GM23338 (cell line): ENCODE measurements around the gene MYH15. TPM values are rescaled to one million over a fixed set of nuclear protein-coding genes. Genes with fewer than 3 reads are reported as not detected.

Experiments
- ATAC-seq: fragments of 200-7000 bp; cut with Tn5 transposase; 3 replicates; pipeline ENCODE4 v1.9.1; 2020
- DNase-seq: peaks from one replicate; pipeline ENCODE4 v3.0.0-alpha.2; 2015; ENCODE audit warnings: low spot score
- H2AFZ ChIP-seq: fragments of 200-600 bp; sonication (generic); 2 replicates; pipeline ENCODE4 v1.8.0; 2016; ENCODE audit warnings: antibody characterized with exemption, mild to moderate bottlenecking, moderate library complexity
- H3F3A ChIP-seq: fragments of 200-600 bp; sonication (generic); replicated peaks from 2 replicates; pipeline ENCODE4 v1.8.0; 2017; ENCODE audit warnings: antibody characterized with exemption, mixed run types, low read depth
- H3K27ac ChIP-seq: fragments of 200-600 bp; sonication (generic); 2 replicates; pipeline ENCODE4 v1.6.1; 2016; ENCODE audit warnings: low read depth
- H3K27me3 ChIP-seq: fragments of 200-600 bp; sonication (generic); 2 replicates; pipeline ENCODE4 v1.8.0; 2016; ENCODE audit warnings: mild to moderate bottlenecking, mixed run types, moderate library complexity; ENCODE audit not compliant: insufficient read depth
- H3K36me3 ChIP-seq: fragments of 200-600 bp; sonication (generic); 2 replicates; pipeline ENCODE4 v1.8.0; 2016; ENCODE audit warnings: mild to moderate bottlenecking; ENCODE audit not compliant: insufficient read depth
- H3K4me1 ChIP-seq: fragments of 200-600 bp; sonication (generic); 2 replicates; pipeline ENCODE4 v1.8.0; 2016; ENCODE audit warnings: mild to moderate bottlenecking, moderate library complexity; ENCODE audit not compliant: insufficient read depth
- H3K4me2 ChIP-seq: fragments of 200-600 bp; sonication (generic); 2 replicates; pipeline ENCODE4 v1.7.1; 2017; ENCODE audit warnings: mixed run types
- H3K4me3 ChIP-seq: fragments of 200-600 bp; sonication (generic); 2 replicates; pipeline ENCODE4 v1.6.1; 2016; ENCODE audit warnings: mixed run types
- H3K79me2 ChIP-seq: fragments of 200-600 bp; sonication (generic); replicated peaks from 2 replicates; pipeline ENCODE4 v1.8.0; 2017; ENCODE audit warnings: mild to moderate bottlenecking; ENCODE audit not compliant: insufficient read depth
- H3K9me2 ChIP-seq: fragments of 200-600 bp; sonication (generic); 2 replicates; pipeline ENCODE4 v1.8.0; 2017; ENCODE audit not compliant: insufficient read depth
- H4K20me1 ChIP-seq: fragments of 200-600 bp; sonication (generic); replicated peaks from 2 replicates; pipeline ENCODE4 v1.8.0; 2017; ENCODE audit warnings: mild to moderate bottlenecking; ENCODE audit not compliant: insufficient read depth
- H3K27ac Mint-ChIP-seq: 2 replicates; pipeline ENCODE4 v1.8.0; 2020; ENCODE audit warnings: inconsistent platforms, mild to moderate bottlenecking, moderate library complexity, mixed read lengths
- H3K27me3 Mint-ChIP-seq: 3 replicates; pipeline ENCODE4 v1.8.0; 2022; ENCODE audit warnings: low read depth, mild to moderate bottlenecking, moderate library complexity, mixed read lengths, inconsistent platforms; ENCODE audit not compliant: insufficient read depth, poor library complexity
- H3K36me3 Mint-ChIP-seq: 3 replicates; pipeline ENCODE4 v1.8.0; 2021; ENCODE audit warnings: low read depth, mild to moderate bottlenecking, inconsistent platforms, moderate library complexity, mixed read lengths
- H3K4me1 Mint-ChIP-seq: 3 replicates; pipeline ENCODE4 v1.8.0; 2020; ENCODE audit warnings: mild to moderate bottlenecking, inconsistent platforms, mixed read lengths
- H3K4me3 Mint-ChIP-seq: 3 replicates; pipeline ENCODE4 v1.8.0; 2021; ENCODE audit warnings: moderate library complexity, mild to moderate bottlenecking, inconsistent platforms, mixed read lengths
- H3K9me3 Mint-ChIP-seq: 3 replicates; pipeline ENCODE4 v1.8.0; 2020; ENCODE audit warnings: moderate library complexity, mild to moderate bottlenecking, inconsistent platforms, mixed read lengths
- CREB1 ChIP-seq: fragments of 250-450 bp; sonication (Bioruptor Pico); IDR thresholded peaks from 2 replicates; pipeline ENCODE4 v1.5.0; 2020; ENCODE audit warnings: low read depth, mild to moderate bottlenecking, moderate library complexity
- EZH2 ChIP-seq: fragments of 200-600 bp; sonication (generic); IDR thresholded peaks from one replicate; pipeline ENCODE4 v1.8.0; 2017; ENCODE audit warnings: antibody characterized with exemption, mild to moderate bottlenecking, low read depth; ENCODE audit not compliant: unreplicated experiment
- EZH2phosphoT487 ChIP-seq: fragments of 200-600 bp; sonication (generic); IDR thresholded peaks from one replicate; pipeline ENCODE4 v1.8.1; 2018; ENCODE audit warnings: antibody characterized with exemption; ENCODE audit not compliant: unreplicated experiment
- JUNB ChIP-seq: IDR thresholded peaks from one replicate; pipeline ENCODE4 v1.6.1; 2016; ENCODE audit warnings: antibody characterized with exemption; ENCODE audit not compliant: unreplicated experiment
- POLR2AphosphoS5 ChIP-seq: IDR thresholded peaks from 2 replicates; pipeline ENCODE4 v1.6.1; 2016; ENCODE audit warnings: antibody characterized with exemption, low read depth
- STAT1 ChIP-seq: IDR thresholded peaks from one replicate; pipeline ENCODE4 v1.6.1; 2016; ENCODE audit warnings: antibody characterized with exemption; ENCODE audit not compliant: unreplicated experiment
- ZNF114 ChIP-seq: fragments of 250-450 bp; sonication (Bioruptor Pico); IDR thresholded peaks from 2 replicates; pipeline ENCODE4 v1.5.0; 2020; ENCODE audit warnings: mild to moderate bottlenecking, moderate library complexity
- polyA plus RNA-seq: library from polyadenylated mRNA; unstranded; fragments of >200 nt; fragmentation: Nextera tagmentation; extraction: Ambion mirVana; gene quantifications from 2 replicates; pipeline ENCODE4 v1.2.1, GENCODE V29; 2016
- total RNA-seq: library from RNA; depleted of rRNA; stranded (reverse); fragments of >200 nt; shearing (Covaris generic); gene quantifications from 2 replicates; pipeline ENCODE4 v1.2.3, GENCODE V29; 2014
- TF ChIP-seq, protein P1 (sequence below), 2 experiments: fragments of 200-600 bp in 1 of 2; sonication (generic) in 1 of 2; conservative IDR thresholded peaks; 2 replicates each; pipeline versions ENCODE4 v1.5.1 to v1.6.1; 2016 to 2017; ENCODE audit warnings: antibody characterized with exemption in 2 of 2, low read depth in 2 of 2, mild to moderate bottlenecking in 2 of 2, moderate library complexity in 1 of 2
- TF ChIP-seq, protein P2 (sequence below): IDR thresholded peaks from one replicate; pipeline ENCODE4 v1.6.1; 2018; ENCODE audit warnings: antibody characterized with exemption; ENCODE audit not compliant: unreplicated experiment
- TF ChIP-seq, protein P3 (sequence below): fragments of 250-450 bp; sonication (Bioruptor Pico); IDR thresholded peaks from 2 replicates; pipeline ENCODE4 v1.5.0; 2020; ENCODE audit warnings: mild to moderate bottlenecking, moderate library complexity

Gene MYH15
- total and polyA plus RNA-seq, 2 experiments from 2014 or later, result 0.07 TPM; not detected in 1

- no peak overlapping the region for H3K4me3 Mint-ChIP-seq
- Histone ChIP-seq H3K4me3 (no peak overlapping the region), H2AFZ (no peak overlapping the region), H3F3A (no peaks in the 10 kb centered on the region), H3K9me2 (no peaks in the 10 kb centered on the region), H4K20me1 (no peaks in the 10 kb centered on the region), H3K27ac (no peak overlapping the region), H3K4me1 (peaks cover 24% of the 10 kb centered on the region), H3K27me3 (no peaks in the 10 kb centered on the region), H3K79me2 (no peaks in the 10 kb centered on the region), H3K36me3 (no peaks in the 10 kb centered on the region), H3K4me2 (no peak overlapping the region)
- no peak overlapping the region for H3K27ac Mint-ChIP-seq
- ATAC-seq (no peak), DNase-seq (no peak)
- H3K27me3 Mint-ChIP-seq, result peaks cover 3% of the 10 kb centered on the region
- no peaks in the 10 kb centered on the region for H3K9me3 Mint-ChIP-seq
- TF ChIP-seq, protein P1, sequence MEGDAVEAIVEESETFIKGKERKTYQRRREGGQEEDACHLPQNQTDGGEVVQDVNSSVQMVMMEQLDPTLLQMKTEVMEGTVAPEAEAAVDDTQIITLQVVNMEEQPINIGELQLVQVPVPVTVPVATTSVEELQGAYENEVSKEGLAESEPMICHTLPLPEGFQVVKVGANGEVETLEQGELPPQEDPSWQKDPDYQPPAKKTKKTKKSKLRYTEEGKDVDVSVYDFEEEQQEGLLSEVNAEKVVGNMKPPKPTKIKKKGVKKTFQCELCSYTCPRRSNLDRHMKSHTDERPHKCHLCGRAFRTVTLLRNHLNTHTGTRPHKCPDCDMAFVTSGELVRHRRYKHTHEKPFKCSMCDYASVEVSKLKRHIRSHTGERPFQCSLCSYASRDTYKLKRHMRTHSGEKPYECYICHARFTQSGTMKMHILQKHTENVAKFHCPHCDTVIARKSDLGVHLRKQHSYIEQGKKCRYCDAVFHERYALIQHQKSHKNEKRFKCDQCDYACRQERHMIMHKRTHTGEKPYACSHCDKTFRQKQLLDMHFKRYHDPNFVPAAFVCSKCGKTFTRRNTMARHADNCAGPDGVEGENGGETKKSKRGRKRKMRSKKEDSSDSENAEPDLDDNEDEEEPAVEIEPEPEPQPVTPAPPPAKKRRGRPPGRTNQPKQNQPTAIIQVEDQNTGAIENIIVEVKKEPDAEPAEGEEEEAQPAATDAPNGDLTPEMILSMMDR (conservative IDR thresholded peaks at IDR 0.05; ENCODE audit: low read depth in 2 of 2), result no peak
- TF ChIP-seq EZH2phosphoT487 (no peak), CREB1 (CRISPR knock-in tag) (no peak), POLR2AphosphoS5 (no peak), STAT1 (no peak), EZH2 (no peak), JUNB (no peak), ZNF114 (CRISPR knock-in tag) (no peak)
- TF ChIP-seq, protein P2, sequence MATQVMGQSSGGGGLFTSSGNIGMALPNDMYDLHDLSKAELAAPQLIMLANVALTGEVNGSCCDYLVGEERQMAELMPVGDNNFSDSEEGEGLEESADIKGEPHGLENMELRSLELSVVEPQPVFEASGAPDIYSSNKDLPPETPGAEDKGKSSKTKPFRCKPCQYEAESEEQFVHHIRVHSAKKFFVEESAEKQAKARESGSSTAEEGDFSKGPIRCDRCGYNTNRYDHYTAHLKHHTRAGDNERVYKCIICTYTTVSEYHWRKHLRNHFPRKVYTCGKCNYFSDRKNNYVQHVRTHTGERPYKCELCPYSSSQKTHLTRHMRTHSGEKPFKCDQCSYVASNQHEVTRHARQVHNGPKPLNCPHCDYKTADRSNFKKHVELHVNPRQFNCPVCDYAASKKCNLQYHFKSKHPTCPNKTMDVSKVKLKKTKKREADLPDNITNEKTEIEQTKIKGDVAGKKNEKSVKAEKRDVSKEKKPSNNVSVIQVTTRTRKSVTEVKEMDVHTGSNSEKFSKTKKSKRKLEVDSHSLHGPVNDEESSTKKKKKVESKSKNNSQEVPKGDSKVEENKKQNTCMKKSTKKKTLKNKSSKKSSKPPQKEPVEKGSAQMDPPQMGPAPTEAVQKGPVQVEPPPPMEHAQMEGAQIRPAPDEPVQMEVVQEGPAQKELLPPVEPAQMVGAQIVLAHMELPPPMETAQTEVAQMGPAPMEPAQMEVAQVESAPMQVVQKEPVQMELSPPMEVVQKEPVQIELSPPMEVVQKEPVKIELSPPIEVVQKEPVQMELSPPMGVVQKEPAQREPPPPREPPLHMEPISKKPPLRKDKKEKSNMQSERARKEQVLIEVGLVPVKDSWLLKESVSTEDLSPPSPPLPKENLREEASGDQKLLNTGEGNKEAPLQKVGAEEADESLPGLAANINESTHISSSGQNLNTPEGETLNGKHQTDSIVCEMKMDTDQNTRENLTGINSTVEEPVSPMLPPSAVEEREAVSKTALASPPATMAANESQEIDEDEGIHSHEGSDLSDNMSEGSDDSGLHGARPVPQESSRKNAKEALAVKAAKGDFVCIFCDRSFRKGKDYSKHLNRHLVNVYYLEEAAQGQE, result no peak
- TF ChIP-seq, protein P3, sequence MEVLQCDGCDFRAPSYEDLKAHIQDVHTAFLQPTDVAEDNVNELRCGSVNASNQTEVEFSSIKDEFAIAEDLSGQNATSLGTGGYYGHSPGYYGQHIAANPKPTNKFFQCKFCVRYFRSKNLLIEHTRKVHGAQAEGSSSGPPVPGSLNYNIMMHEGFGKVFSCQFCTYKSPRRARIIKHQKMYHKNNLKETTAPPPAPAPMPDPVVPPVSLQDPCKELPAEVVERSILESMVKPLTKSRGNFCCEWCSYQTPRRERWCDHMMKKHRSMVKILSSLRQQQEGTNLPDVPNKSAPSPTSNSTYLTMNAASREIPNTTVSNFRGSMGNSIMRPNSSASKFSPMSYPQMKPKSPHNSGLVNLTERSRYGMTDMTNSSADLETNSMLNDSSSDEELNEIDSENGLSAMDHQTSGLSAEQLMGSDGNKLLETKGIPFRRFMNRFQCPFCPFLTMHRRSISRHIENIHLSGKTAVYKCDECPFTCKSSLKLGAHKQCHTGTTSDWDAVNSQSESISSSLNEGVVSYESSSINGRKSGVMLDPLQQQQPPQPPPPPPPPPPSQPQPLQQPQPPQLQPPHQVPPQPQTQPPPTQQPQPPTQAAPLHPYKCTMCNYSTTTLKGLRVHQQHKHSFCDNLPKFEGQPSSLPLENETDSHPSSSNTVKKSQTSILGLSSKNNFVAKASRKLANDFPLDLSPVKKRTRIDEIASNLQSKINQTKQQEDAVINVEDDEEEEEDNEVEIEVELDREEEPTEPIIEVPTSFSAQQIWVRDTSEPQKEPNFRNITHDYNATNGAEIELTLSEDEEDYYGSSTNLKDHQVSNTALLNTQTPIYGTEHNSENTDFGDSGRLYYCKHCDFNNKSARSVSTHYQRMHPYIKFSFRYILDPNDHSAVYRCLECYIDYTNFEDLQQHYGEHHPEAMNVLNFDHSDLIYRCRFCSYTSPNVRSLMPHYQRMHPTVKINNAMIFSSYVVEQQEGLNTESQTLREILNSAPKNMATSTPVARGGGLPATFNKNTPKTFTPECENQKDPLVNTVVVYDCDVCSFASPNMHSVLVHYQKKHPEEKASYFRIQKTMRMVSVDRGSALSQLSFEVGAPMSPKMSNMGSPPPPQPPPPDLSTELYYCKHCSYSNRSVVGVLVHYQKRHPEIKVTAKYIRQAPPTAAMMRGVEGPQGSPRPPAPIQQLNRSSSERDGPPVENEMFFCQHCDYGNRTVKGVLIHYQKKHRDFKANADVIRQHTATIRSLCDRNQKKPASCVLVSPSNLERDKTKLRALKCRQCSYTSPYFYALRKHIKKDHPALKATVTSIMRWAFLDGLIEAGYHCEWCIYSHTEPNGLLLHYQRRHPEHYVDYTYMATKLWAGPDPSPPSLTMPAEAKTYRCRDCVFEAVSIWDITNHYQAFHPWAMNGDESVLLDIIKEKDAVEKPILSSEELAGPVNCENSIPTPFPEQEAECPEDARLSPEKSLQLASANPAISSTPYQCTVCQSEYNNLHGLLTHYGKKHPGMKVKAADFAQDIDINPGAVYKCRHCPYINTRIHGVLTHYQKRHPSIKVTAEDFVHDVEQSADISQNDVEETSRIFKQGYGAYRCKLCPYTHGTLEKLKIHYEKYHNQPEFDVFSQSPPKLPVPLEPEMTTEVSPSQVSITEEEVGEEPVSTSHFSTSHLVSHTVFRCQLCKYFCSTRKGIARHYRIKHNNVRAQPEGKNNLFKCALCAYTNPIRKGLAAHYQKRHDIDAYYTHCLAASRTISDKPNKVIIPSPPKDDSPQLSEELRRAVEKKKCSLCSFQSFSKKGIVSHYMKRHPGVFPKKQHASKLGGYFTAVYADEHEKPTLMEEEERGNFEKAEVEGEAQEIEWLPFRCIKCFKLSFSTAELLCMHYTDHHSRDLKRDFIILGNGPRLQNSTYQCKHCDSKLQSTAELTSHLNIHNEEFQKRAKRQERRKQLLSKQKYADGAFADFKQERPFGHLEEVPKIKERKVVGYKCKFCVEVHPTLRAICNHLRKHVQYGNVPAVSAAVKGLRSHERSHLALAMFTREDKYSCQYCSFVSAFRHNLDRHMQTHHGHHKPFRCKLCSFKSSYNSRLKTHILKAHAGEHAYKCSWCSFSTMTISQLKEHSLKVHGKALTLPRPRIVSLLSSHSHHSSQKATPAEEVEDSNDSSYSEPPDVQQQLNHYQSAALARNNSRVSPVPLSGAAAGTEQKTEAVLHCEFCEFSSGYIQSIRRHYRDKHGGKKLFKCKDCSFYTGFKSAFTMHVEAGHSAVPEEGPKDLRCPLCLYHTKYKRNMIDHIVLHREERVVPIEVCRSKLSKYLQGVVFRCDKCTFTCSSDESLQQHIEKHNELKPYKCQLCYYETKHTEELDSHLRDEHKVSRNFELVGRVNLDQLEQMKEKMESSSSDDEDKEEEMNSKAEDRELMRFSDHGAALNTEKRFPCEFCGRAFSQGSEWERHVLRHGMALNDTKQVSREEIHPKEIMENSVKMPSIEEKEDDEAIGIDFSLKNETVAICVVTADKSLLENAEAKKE, result no peak
- H3K4me1 Mint-ChIP-seq, result peaks cover 16% of the 10 kb centered on the region
- H3K36me3 Mint-ChIP-seq, result no peaks in the 10 kb centered on the region
These were observed 21.8 kb downstream of the MYH15 start for GRCh38 chr3:108488631-108489030.
